IMR-90 (cell line): Measurements from ENCODE around the gene CIROP. TPM values are rescaled to one million over a fixed set of nuclear protein-coding genes. Genes with fewer than 3 reads are reported as not detected.

Experiments used
- ATAC-seq: fragments of 200-7000 bp; cut with Tn5 transposase; 2 replicates; pipeline ENCODE4 v1.9.1; 2020; ENCODE audit warnings: low read depth, mild to moderate bottlenecking, moderate library complexity
- BruUV-seq: library from RNA; stranded (reverse); fragments of 400-500 nt; replicated peaks from 2 replicates; lab custom pipeline; 2021; lab: Mats Ljungman, UMichigan
- CTCF ChIA-PET: fragments of 300-600 bp; formaldehyde crosslinking; extraction: SDS; loops from one replicate; lab custom pipeline; 2021; ENCODE audit warnings: antibody characterized with exemption; lab: Yijun Ruan, JAX
- POLR2A ChIA-PET: fragments of 300-600 bp; sonication (Branson Sonifier 250); formaldehyde crosslinking; loops from one replicate; lab custom pipeline; 2022; ENCODE audit warnings: antibody characterized with exemption; ENCODE audit not compliant: unreplicated experiment; lab: Charles Lee
- DNase-seq: peaks from one replicate; pipeline ENCODE4 v3.0.0; 2013
- H2AFZ ChIP-seq: replicated peaks from 2 replicates; pipeline ENCODE3; 2013; ENCODE audit warnings: low read length, mild to moderate bottlenecking; ENCODE audit not compliant: poor library complexity
- H2AK5ac ChIP-seq: 2 replicates; pipeline ENCODE4 v1.6.1; 2013; ENCODE audit warnings: low read depth, low read length, inconsistent platforms
- H2AK9ac ChIP-seq: replicated peaks from 2 replicates; pipeline ENCODE3; 2013; ENCODE audit warnings: mild to moderate bottlenecking, low read depth, low read length, moderate library complexity; ENCODE audit not compliant: poor library complexity
- H2BK120ac ChIP-seq: 2 replicates; pipeline ENCODE4 v1.6.1; 2013; ENCODE audit warnings: low read depth, low read length, inconsistent platforms
- H2BK15ac ChIP-seq: 3 replicates; pipeline ENCODE4 v1.6.1; 2013; ENCODE audit warnings: low read depth, low read length, inconsistent platforms
- H2BK20ac ChIP-seq: 2 replicates; pipeline ENCODE4 v1.6.1; 2013; ENCODE audit warnings: low read depth, mild to moderate bottlenecking, inconsistent platforms, low read length, moderate library complexity
- H2BK5ac ChIP-seq: 2 replicates; pipeline ENCODE4 v1.6.1; 2013; ENCODE audit warnings: mild to moderate bottlenecking, low read depth, low read length, inconsistent platforms; ENCODE audit not compliant: poor library complexity, severe bottlenecking
- H3K14ac ChIP-seq: replicated peaks from 2 replicates; pipeline ENCODE4 v1.6.1; 2013; ENCODE audit warnings: low read depth, low read length, inconsistent platforms
- H3K18ac ChIP-seq: 2 replicates; pipeline ENCODE4 v1.6.1; 2013; ENCODE audit warnings: low read depth, low read length, control low read depth
- H3K23ac ChIP-seq: 2 replicates; pipeline ENCODE4 v1.6.1; 2013; ENCODE audit warnings: low read depth, low read length, inconsistent platforms
- H3K27ac ChIP-seq: 2 replicates; pipeline ENCODE4 v1.5.1; 2013; ENCODE audit warnings: mild to moderate bottlenecking, control low read depth, low read length; ENCODE audit not compliant: insufficient read depth
- H3K27me3 ChIP-seq: 2 replicates; pipeline ENCODE4 v1.6.1; 2013; ENCODE audit warnings: low read length; ENCODE audit not compliant: control insufficient read depth, insufficient read depth
- H3K36me3 ChIP-seq: 2 replicates; pipeline ENCODE4 v1.6.1; 2013; ENCODE audit warnings: low read length, mixed read lengths; ENCODE audit not compliant: control insufficient read depth, insufficient read depth
- H3K4ac ChIP-seq: 2 replicates; pipeline ENCODE4 v1.6.1; 2013; ENCODE audit warnings: low read depth, low read length, inconsistent platforms
- H3K4me1 ChIP-seq: 2 replicates; pipeline ENCODE4 v1.6.1; 2013; ENCODE audit warnings: low read length, mixed read lengths; ENCODE audit not compliant: control insufficient read depth, insufficient read depth
- H3K4me2 ChIP-seq: 2 replicates; pipeline ENCODE4 v1.6.1; 2013; ENCODE audit warnings: low read depth, mild to moderate bottlenecking, control low read depth, low read length, moderate library complexity
- H3K4me3 ChIP-seq: 2 replicates; pipeline ENCODE4 v1.5.1; 2013; ENCODE audit warnings: low read depth, mild to moderate bottlenecking, control low read depth, low read length, moderate library complexity; ENCODE audit not compliant: insufficient read depth
- H3K56ac ChIP-seq: 2 replicates; pipeline ENCODE4 v1.6.1; 2013; ENCODE audit warnings: low read length, inconsistent platforms; ENCODE audit not compliant: insufficient read depth; ENCODE audit errors: extremely low read depth
- H3K79me1 ChIP-seq, 2 experiments: 2 replicates each; pipeline ENCODE4 v1.6.1; 2013; ENCODE audit warnings: low read length in 2 of 2, inconsistent platforms in 1 of 2, low read depth in 1 of 2
- H3K9ac ChIP-seq: 2 replicates; pipeline ENCODE4 v1.6.1; 2013; ENCODE audit warnings: low read depth, low read length, control low read depth
- H3K9me1 ChIP-seq: 2 replicates; pipeline ENCODE4 v1.6.1; 2013; ENCODE audit warnings: low read length, inconsistent platforms; ENCODE audit not compliant: insufficient read depth
- H3K9me3 ChIP-seq: 2 replicates; pipeline ENCODE4 v1.6.1; 2013; ENCODE audit warnings: low read length; ENCODE audit not compliant: control insufficient read depth, insufficient read depth
- H4K20me1 ChIP-seq: 2 replicates; pipeline ENCODE4 v1.6.1; 2013; ENCODE audit warnings: low read length, inconsistent platforms; ENCODE audit not compliant: insufficient read depth
- H4K5ac ChIP-seq: 2 replicates; pipeline ENCODE4 v1.6.1; 2013; ENCODE audit warnings: mild to moderate bottlenecking, low read depth, low read length, control low read depth
- H4K8ac ChIP-seq, 2 experiments: 2 replicates each; pipeline ENCODE4 v1.6.1; 2013; ENCODE audit warnings: low read depth in 2 of 2, low read length in 2 of 2, control low read depth in 1 of 2, inconsistent platforms in 1 of 2
- H4K91ac ChIP-seq: 2 replicates; pipeline ENCODE4 v1.6.1; 2013; ENCODE audit warnings: low read depth, low read length, inconsistent platforms; ENCODE audit not compliant: insufficient read depth
- CEBPB ChIP-seq: IDR thresholded peaks from 2 replicates; pipeline ENCODE4 v1.6.1; 2012; ENCODE audit warnings: low read depth, low read length, improper control_type of control experiment
- CHD1 ChIP-seq: IDR thresholded peaks from 2 replicates; pipeline ENCODE4 v1.6.1; 2012; ENCODE audit warnings: low read depth, low read length, improper control_type of control experiment
- FOS ChIP-seq: fragments of 150-350 bp; IDR thresholded peaks from 2 replicates; pipeline ENCODE4 v1.6.1; 2016; ENCODE audit warnings: low read depth, low read length
- MAFK ChIP-seq: IDR thresholded peaks from 2 replicates; pipeline ENCODE4 v1.6.1; 2012; ENCODE audit warnings: low read depth, low read length, improper control_type of control experiment
- MAZ ChIP-seq: IDR thresholded peaks from 2 replicates; pipeline ENCODE4 v1.6.1; 2012; ENCODE audit warnings: low read depth, mild to moderate bottlenecking, low read length, improper control_type of control experiment, moderate library complexity, borderline replicate concordance
- NFE2L2 ChIP-seq: fragments of 150-350 bp; IDR thresholded peaks from 2 replicates; pipeline ENCODE4 v1.6.1; 2016; ENCODE audit warnings: low read depth, mild to moderate bottlenecking, low read length
- POLR2A ChIP-seq: IDR thresholded peaks from 2 replicates; pipeline ENCODE4 v1.6.1; 2012; ENCODE audit warnings: mild to moderate bottlenecking, low read depth, low read length
- RCOR1 ChIP-seq: IDR thresholded peaks from 2 replicates; pipeline ENCODE4 v1.6.1; 2012; ENCODE audit warnings: mild to moderate bottlenecking, low read length, improper control_type of control experiment; ENCODE audit not compliant: insufficient replicate concordance
- RFX5 ChIP-seq: IDR thresholded peaks from 2 replicates; pipeline ENCODE4 v1.8.0; 2012; ENCODE audit warnings: low read depth, mild to moderate bottlenecking, low read length, moderate library complexity
- SMC3 ChIP-seq: fragments of 150-350 bp; IDR thresholded peaks from 2 replicates; pipeline ENCODE4 v1.6.1; 2016; ENCODE audit warnings: low read depth, mild to moderate bottlenecking, antibody characterized with exemption, low read length, moderate library complexity
- WGBS, 2 experiments: methylation state at CpG; one replicate each; pipeline versions ENCODE4 v1.1.5 to v1.1.7; 2013; ENCODE audit warnings: missing lambda C conversion rate in 2 of 2; ENCODE audit not compliant: insufficient read length in 1 of 2; ENCODE audit errors: extremely low coverage in 2 of 2; 5-methylcytosine and 5-hydroxymethylcytosine counted together
- dilution Hi-C: fragments of 300-500 bp; cut with HindIII; formaldehyde crosslinking; loops from one replicate; pipeline ENCODE4 v1.14.3; 2018; ENCODE audit warnings: low sequenced_read_pairs; ENCODE audit not compliant: unreplicated experiment
- in situ Hi-C: fragments of 300-500 bp; cut with MboI; formaldehyde crosslinking; loops from 3 replicates; pipeline ENCODE4 v1.14.3; 2019; ENCODE audit warnings: low sequenced_read_pairs, inconsistent platforms, mixed read lengths
- intact Hi-C: fragments of 100-400 bp; cut with micrococcal nuclease; formaldehyde crosslinking; loops from 2 replicates; pipeline ENCODE4 v1.10.0; 2022
- polyA plus RNA-seq, 3 experiments: library from polyadenylated mRNA; depleted of rRNA; stranded (reverse); fragments of >200 nt; gene quantifications; 2 replicates each; pipeline ENCODE4 v1.2.3, GENCODE V29; 2012; ENCODE audit warnings: low replicate concordance in 1 of 3
- total RNA-seq: library from RNA; depleted of rRNA; stranded (reverse); fragments of >200 nt; gene quantifications from 2 replicates; pipeline ENCODE4 v1.2.3, GENCODE V29; 2012
- TF ChIP-seq, protein P1 (sequence below): fragments of 150-350 bp; IDR thresholded peaks from 2 replicates; pipeline ENCODE4 v1.6.1; 2017; ENCODE audit warnings: mild to moderate bottlenecking, antibody characterized with exemption, low read length, low read depth
- TF ChIP-seq, protein P2 (sequence below): conservative IDR thresholded peaks from 2 replicates; pipeline ENCODE4 v1.5.1; 2012; ENCODE audit warnings: mild to moderate bottlenecking, low read depth, low read length, improper control_type of control experiment
- TF ChIP-seq, protein P3 (sequence below): fragments of 150-350 bp; IDR thresholded peaks from 2 replicates; pipeline ENCODE4 v1.6.1; 2016; ENCODE audit warnings: low read depth, mild to moderate bottlenecking, low read length, moderate library complexity, borderline replicate concordance

Gene CIROP
- total and polyA plus RNA-seq, 2 of the 4 experiments (the other 2 are of a cell fraction), result 0.31 to 0.36 TPM

DNA sequence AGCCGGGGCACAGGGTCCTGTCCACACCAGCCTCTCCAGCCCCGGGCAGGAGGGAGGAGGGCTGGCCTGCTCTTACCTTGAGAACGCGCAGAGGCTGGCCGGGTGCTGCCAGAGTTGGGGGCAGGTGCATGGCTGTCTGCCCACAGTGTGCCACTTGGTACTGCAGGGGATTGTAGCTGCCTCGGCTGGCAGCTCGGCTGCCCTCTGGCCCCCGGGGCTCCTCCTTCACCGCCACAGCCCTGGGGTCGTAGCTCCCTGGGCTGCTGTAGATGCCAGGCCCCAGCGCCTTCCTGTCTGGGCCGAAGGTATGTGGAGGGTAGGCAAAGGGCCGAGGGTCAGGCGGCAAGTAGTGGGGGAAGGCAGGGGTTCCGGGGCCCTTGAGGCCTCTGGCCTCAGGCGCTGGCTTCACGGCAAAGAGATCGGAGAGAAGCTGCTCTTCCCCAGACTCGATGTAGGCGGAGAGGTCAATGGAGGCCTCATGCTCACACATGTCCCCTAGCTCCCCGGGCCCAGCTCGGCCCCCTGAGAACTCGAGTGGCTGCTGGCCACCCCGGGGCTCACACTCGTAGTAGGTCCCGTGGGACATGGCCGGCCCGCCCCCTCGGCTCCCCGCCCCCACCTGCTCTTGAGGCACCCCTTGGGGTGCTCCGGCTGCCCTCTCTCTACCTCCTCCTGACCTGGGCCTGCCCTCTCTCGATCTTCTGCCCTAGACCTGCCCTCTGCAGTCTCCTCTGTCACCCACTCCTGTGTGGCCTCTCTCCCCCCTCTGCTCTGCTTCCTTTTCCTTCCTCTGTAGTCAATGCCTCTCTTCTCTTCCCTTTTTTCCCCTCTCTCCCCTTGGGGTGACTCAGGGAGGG lies 13.9 kb upstream of the CIROP start, which contains the start of gene CEBPE:
CEBPE (minus strand) TSS at position 750 of the 857 bp plus-strand sequence; CDS start at position 586, 164 bp downstream.
- POLR2A ChIA-PET, result no interaction called here
- no peak within 1 kb of the TSS for H3K23ac ChIP-seq
- no peak within 1 kb of the TSS for H4K8ac ChIP-seq
- 93% methylated on average over 8 of the region's 32 CpGs; no CpG with 5 or more reads in 1 of the 2 experiments for WGBS, 2 experiments
- H3K56ac ChIP-seq, result no peak within 1 kb of the TSS
- H2BK5ac ChIP-seq, result no peak within 1 kb of the TSS
- no peak within 1 kb of the TSS for H4K5ac ChIP-seq
- peak within 1 kb of the TSS; percentile 5 for H2AFZ ChIP-seq
- no peaks in the 10 kb centered on the region for H3K27me3 ChIP-seq
- intact Hi-C loops, result no loop called here
- no peak within 1 kb of the TSS for H2BK20ac ChIP-seq
- 0 out of 2 replicates have a peak within 1 kb of the TSS, but pooled peaks have one; percentile 16 for H3K4ac ChIP-seq
- H2AK9ac ChIP-seq, result peak within 1 kb of the TSS; percentile 17
- peak within 1 kb of the TSS; percentile 25; the same call in 1 of the 2 replicates for H2AK5ac ChIP-seq
- H3K79me1 ChIP-seq, result peaks cover 5 to 9% of the 10 kb centered on the region in 2 experiments; a peak in 2 of 4 replicates
- H3K14ac ChIP-seq, result no peak within 1 kb of the TSS
- peak within 1 kb of the TSS; percentile 30; the same call in 1 of the 2 replicates for H2BK120ac ChIP-seq
- CTCF ChIA-PET, result interaction anchor here (0.7 to 1.5 kb wide), 3 partner anchors 50 to 68 kb away, joined by 3 to 5 read pairs (median 4); no protein-coding TSS in a partner anchor
- dilution Hi-C loops, result no loop called here
- no TSS peak for BruUV-seq
- H3K27ac ChIP-seq, result no peak within 1 kb of the TSS
- H4K91ac ChIP-seq, result no peak within 1 kb of the TSS
- H2BK15ac ChIP-seq, result 0 out of 3 replicates have a peak within 1 kb of the TSS, but pooled peaks have one; percentile 52
- ATAC-seq (no peak), DNase-seq (no peak)
- H4K20me1 ChIP-seq, result no peaks in the 10 kb centered on the region
- no peaks in the 10 kb centered on the region for H3K9me3 ChIP-seq
- H3K4me2 ChIP-seq, result no peak within 1 kb of the TSS
- H3K9me1 ChIP-seq, result peaks cover 25% of the 10 kb centered on the region
- H3K4me1 ChIP-seq, result peaks cover 22% of the 10 kb centered on the region
- in situ Hi-C loops, result loop anchor here (10.0 kb wide), 1 partner anchor 186 kb away; the partner anchor contains the start of genes BCL2L2 and PPP1R3E
- no peaks in the 10 kb centered on the region for H3K36me3 ChIP-seq
- no peak within 1 kb of the TSS for H3K9ac ChIP-seq
- no peak within 1 kb of the TSS for H3K18ac ChIP-seq
- no peak within 1 kb of the TSS for H3K4me3 ChIP-seq
- TF ChIP-seq, protein P1, sequence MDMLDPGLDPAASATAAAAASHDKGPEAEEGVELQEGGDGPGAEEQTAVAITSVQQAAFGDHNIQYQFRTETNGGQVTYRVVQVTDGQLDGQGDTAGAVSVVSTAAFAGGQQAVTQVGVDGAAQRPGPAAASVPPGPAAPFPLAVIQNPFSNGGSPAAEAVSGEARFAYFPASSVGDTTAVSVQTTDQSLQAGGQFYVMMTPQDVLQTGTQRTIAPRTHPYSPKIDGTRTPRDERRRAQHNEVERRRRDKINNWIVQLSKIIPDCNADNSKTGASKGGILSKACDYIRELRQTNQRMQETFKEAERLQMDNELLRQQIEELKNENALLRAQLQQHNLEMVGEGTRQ, result no peak
- TF ChIP-seq POLR2A, result no peak
- no peak for TF ChIP-seq CHD1
- TF ChIP-seq SMC3, result no peak
- TF ChIP-seq, protein P2, sequence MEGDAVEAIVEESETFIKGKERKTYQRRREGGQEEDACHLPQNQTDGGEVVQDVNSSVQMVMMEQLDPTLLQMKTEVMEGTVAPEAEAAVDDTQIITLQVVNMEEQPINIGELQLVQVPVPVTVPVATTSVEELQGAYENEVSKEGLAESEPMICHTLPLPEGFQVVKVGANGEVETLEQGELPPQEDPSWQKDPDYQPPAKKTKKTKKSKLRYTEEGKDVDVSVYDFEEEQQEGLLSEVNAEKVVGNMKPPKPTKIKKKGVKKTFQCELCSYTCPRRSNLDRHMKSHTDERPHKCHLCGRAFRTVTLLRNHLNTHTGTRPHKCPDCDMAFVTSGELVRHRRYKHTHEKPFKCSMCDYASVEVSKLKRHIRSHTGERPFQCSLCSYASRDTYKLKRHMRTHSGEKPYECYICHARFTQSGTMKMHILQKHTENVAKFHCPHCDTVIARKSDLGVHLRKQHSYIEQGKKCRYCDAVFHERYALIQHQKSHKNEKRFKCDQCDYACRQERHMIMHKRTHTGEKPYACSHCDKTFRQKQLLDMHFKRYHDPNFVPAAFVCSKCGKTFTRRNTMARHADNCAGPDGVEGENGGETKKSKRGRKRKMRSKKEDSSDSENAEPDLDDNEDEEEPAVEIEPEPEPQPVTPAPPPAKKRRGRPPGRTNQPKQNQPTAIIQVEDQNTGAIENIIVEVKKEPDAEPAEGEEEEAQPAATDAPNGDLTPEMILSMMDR, result no peak
- no peak for TF ChIP-seq MAFK
- no peak for TF ChIP-seq CEBPB
- TF ChIP-seq FOS, result no peak
- TF ChIP-seq RCOR1, result no peak
- TF ChIP-seq NFE2L2, result no peak
- TF ChIP-seq, protein P3, sequence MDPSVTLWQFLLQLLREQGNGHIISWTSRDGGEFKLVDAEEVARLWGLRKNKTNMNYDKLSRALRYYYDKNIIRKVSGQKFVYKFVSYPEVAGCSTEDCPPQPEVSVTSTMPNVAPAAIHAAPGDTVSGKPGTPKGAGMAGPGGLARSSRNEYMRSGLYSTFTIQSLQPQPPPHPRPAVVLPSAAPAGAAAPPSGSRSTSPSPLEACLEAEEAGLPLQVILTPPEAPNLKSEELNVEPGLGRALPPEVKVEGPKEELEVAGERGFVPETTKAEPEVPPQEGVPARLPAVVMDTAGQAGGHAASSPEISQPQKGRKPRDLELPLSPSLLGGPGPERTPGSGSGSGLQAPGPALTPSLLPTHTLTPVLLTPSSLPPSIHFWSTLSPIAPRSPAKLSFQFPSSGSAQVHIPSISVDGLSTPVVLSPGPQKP, result no peak
- TF ChIP-seq MAZ, result no peak
- no peak for TF ChIP-seq RFX5
